CD4-positive, alpha-beta T cell (primary cell): ENCODE measurements around the gene MZT1. TPM values are rescaled to one million over a fixed set of nuclear protein-coding genes. Genes with fewer than 3 reads are reported as not detected.

Source experiments
- ATAC-seq: fragments of 200-7000 bp; cut with Tn5 transposase; one replicate; pipeline ENCODE4 v1.10.0; 2022; ENCODE audit warnings: mild to moderate bottlenecking; ENCODE audit not compliant: poor library complexity
- CTCF ChIA-PET: fragments of 350-600 bp; sonication (Branson Sonifier 250); formaldehyde crosslinking; loops from one replicate; lab custom pipeline; 2021; ENCODE audit warnings: antibody characterized with exemption, inconsistent platforms; lab: Charles Lee
- POLR2A ChIA-PET: fragments of 350-600 bp; sonication (Branson Sonifier 250); formaldehyde crosslinking; loops from one replicate; lab custom pipeline; 2021; ENCODE audit warnings: antibody characterized with exemption, inconsistent platforms; lab: Charles Lee
- DNase-seq, 14 experiments: peaks; one replicate each; pipeline ENCODE4 v3.0.0-alpha.2; 2013 to 2020; ENCODE audit warnings: mixed read lengths in 2 of 14
- H3K27ac ChIP-seq, 2 donors: one replicate each; pipeline versions ENCODE4 v1.5.1 to v1.7.0; 2013; ENCODE audit warnings: low read length in 2 of 2, low read depth in 1 of 2, mild to moderate bottlenecking in 1 of 2
- H3K27me3 ChIP-seq, 2 experiments: 1 replicate in 1 of 2; 2 replicates in 1 of 2; pipeline versions ENCODE4 v1.6.1 to v1.7.0; 2013; ENCODE audit warnings: low read length in 2 of 2, control low read depth in 1 of 2, mild to moderate bottlenecking in 1 of 2, moderate library complexity in 1 of 2; ENCODE audit not compliant: insufficient read depth in 2 of 2, control insufficient read depth in 1 of 2
- H3K36me3 ChIP-seq: one replicate; pipeline ENCODE4 v1.6.1; 2013; ENCODE audit warnings: low read length, control low read depth; ENCODE audit not compliant: insufficient read depth
- H3K4me1 ChIP-seq: one replicate; pipeline ENCODE4 v1.6.1; 2013; ENCODE audit warnings: low read length, control low read depth; ENCODE audit not compliant: insufficient read depth
- H3K4me3 ChIP-seq: one replicate; pipeline ENCODE4 v1.5.1; 2013; ENCODE audit warnings: mild to moderate bottlenecking, low read length, moderate library complexity
- H3K9me3 ChIP-seq, 2 experiments: 1 replicate in 1 of 2; 2 replicates in 1 of 2; pipeline versions ENCODE4 v1.6.1 to v1.7.0; 2013; ENCODE audit warnings: low read length in 2 of 2, mild to moderate bottlenecking in 2 of 2, control low read depth in 1 of 2, moderate library complexity in 1 of 2; ENCODE audit not compliant: control insufficient read depth in 1 of 2, insufficient read depth in 1 of 2
- H3K27ac Mint-ChIP-seq: one replicate; pipeline ENCODE4 v1.8.0; 2020; ENCODE audit warnings: mixed read lengths
- H3K27me3 Mint-ChIP-seq: one replicate; pipeline ENCODE4 v1.8.0; 2021; ENCODE audit warnings: mixed read lengths
- H3K36me3 Mint-ChIP-seq: one replicate; pipeline ENCODE4 v1.8.0; 2021; ENCODE audit warnings: low read depth, mixed read lengths
- H3K4me1 Mint-ChIP-seq: one replicate; pipeline ENCODE4 v1.8.0; 2021; ENCODE audit warnings: low read depth, mixed read lengths
- H3K4me3 Mint-ChIP-seq: one replicate; pipeline ENCODE4 v1.8.0; 2020; ENCODE audit warnings: mild to moderate bottlenecking, mixed read lengths
- H3K9me3 Mint-ChIP-seq: one replicate; pipeline ENCODE4 v1.8.0; 2020; ENCODE audit warnings: mixed read lengths
- intact Hi-C, 2 experiments: fragments of 100-400 bp; cut with DNase I in 1 of 2; cut with micrococcal nuclease in 1 of 2; formaldehyde crosslinking; loops; one replicate each; pipeline versions ENCODE4 v1.15.1 to v1.9.0; 2023 to 2025; cut with DNase I, micrococcal nuclease
- total RNA-seq, 174 experiments: library from RNA in 2 of 174; stranded (reverse) in 2 of 174; gene quantifications; one replicate each; pipeline ENCODE4 v1.2.3 and lab custom pipeline; 2021 to 2026
- TF ChIP-seq, protein P1 (sequence below): fragments of 200-600 bp; IDR thresholded peaks from one replicate; pipeline ENCODE4 v1.8.0; 2022; ENCODE audit warnings: antibody characterized with exemption, mild to moderate bottlenecking

MZT1 gene
- total RNA-seq, 2 experiments from 2014 or later = 5.1 to 6.2 TPM

DNA sequence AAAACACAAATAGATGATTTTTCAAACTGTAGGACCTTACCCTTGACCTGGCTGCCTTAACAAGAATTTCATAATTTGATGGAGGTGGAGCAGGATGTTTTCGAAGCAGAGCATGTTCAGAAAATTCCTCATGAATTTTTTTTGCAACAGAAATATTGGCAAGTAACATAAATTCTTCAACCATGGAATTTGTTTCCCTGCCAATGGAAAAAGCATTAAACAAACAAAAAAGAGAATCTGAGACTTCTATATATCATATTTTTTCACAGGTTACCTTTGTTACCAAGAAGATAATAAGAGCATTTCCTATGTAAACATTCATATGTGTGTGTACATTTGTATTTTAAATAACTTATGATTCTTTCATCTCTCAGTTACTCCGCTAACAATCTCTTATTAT is 36.0 kb upstream of the MZT1 start:
- CTCF ChIA-PET = no interaction called here
- TF ChIP-seq, protein P1, sequence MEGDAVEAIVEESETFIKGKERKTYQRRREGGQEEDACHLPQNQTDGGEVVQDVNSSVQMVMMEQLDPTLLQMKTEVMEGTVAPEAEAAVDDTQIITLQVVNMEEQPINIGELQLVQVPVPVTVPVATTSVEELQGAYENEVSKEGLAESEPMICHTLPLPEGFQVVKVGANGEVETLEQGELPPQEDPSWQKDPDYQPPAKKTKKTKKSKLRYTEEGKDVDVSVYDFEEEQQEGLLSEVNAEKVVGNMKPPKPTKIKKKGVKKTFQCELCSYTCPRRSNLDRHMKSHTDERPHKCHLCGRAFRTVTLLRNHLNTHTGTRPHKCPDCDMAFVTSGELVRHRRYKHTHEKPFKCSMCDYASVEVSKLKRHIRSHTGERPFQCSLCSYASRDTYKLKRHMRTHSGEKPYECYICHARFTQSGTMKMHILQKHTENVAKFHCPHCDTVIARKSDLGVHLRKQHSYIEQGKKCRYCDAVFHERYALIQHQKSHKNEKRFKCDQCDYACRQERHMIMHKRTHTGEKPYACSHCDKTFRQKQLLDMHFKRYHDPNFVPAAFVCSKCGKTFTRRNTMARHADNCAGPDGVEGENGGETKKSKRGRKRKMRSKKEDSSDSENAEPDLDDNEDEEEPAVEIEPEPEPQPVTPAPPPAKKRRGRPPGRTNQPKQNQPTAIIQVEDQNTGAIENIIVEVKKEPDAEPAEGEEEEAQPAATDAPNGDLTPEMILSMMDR = no peak
- intact Hi-C loops = no loop called here
- DNase-seq (no peak), ATAC-seq (no peak)
- Histone ChIP-seq H3K9me3 (no peaks in the 10 kb centered on the region), H3K36me3 (peaks cover 98% of the 10 kb centered on the region), H3K27ac (no peak overlapping the region), H3K4me1 (no peaks in the 10 kb centered on the region), H3K27me3 (no peaks in the 10 kb centered on the region), H3K4me3 (no peak overlapping the region)
- no peak overlapping the region for H3K4me3 Mint-ChIP-seq
- no peaks in the 10 kb centered on the region for H3K27me3 Mint-ChIP-seq
- H3K9me3 Mint-ChIP-seq = no peaks in the 10 kb centered on the region
- POLR2A ChIA-PET = no interaction called here
- H3K27ac Mint-ChIP-seq = no peak overlapping the region
- peaks cover 6% of the 10 kb centered on the region for H3K4me1 Mint-ChIP-seq
- H3K36me3 Mint-ChIP-seq = peaks cover 95% of the 10 kb centered on the region

DNA sequence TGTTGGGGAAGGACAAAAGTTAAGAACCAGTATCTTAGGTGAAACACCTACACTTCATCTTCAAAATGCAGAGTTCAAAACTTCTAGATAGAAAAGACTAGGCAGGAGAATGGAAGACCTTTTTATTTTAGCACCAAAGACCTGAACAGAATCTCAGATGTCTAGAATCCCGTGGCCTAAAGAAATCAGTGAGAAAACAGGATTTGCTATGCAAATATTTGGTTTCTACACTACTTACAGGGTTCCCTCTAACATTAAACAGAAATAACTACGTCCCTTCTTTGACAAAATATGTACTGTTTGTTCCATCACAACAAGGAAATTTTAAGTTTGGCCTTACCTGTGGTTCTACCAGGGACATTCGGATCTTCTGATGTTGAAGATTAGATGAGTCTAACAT is 32.8 kb upstream of the MZT1 start:
- Mint-ChIP-seq H3K27ac (no peak overlapping the region), H3K4me3 (no peak overlapping the region), H3K4me1 (peaks cover 4% of the 10 kb centered on the region), H3K9me3 (no peaks in the 10 kb centered on the region), H3K27me3 (no peaks in the 10 kb centered on the region), H3K36me3 (peaks cover 90% of the 10 kb centered on the region)
- POLR2A ChIA-PET = no interaction called here
- no peak overlapping the region for H3K27ac ChIP-seq
- no peak for DNase-seq
- ATAC-seq = no peak
- no peak overlapping the region for H3K4me3 ChIP-seq
- intact Hi-C loops = no loop called here
- CTCF ChIA-PET = no interaction called here
- no peaks in the 10 kb centered on the region for H3K27me3 ChIP-seq
- no peaks in the 10 kb centered on the region for H3K4me1 ChIP-seq
- no peaks in the 10 kb centered on the region for H3K9me3 ChIP-seq
- H3K36me3 ChIP-seq = peaks cover 97% of the 10 kb centered on the region
- TF ChIP-seq, protein P1 = no peak

DNA sequence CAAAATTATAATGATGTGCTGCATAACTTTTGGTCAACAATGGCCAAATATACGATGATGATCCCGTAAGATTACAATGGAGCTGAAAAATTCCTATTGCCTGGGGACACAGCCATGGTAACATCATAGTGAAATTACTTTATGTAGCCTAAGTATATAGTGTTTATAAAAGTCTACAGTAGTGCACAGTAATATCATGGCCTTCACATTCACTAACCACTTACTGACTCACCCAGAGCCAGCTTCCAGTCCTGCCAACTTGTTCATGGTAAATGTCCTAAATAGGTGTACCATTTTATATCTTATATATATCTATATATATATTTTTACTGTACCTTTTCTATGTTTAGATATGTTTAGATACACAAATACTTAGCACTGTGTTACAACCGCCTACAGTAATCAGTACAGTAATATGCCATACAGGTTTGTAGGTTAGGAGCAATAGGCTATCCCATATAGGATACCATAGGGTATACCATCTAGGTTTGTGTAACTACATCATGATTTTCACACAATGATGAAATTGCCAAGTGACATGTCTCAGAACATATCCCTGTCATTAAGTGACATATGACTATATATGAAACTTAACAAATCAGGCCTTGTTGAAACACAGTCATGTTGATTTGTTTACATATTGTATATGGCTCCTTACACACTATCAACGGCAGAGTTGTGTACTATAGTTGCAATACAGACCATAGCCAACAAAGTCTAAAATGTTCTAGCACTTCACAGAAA is 30.5 kb upstream of the MZT1 start:
- ChIA-PET POLR2A (no interaction called here), CTCF (no interaction called here)
- peaks cover 96% of the 10 kb centered on the region for H3K36me3 ChIP-seq
- peaks cover 5% of the 10 kb centered on the region for H3K4me1 Mint-ChIP-seq
- H3K4me1 ChIP-seq = no peaks in the 10 kb centered on the region
- H3K9me3 Mint-ChIP-seq = no peaks in the 10 kb centered on the region
- DNase-seq (no peak), ATAC-seq (no peak)
- peaks cover 91% of the 10 kb centered on the region for H3K36me3 Mint-ChIP-seq
- H3K9me3 ChIP-seq = no peaks in the 10 kb centered on the region
- TF ChIP-seq, protein P1 = no peak
- intact Hi-C loops = no loop called here
- no peaks in the 10 kb centered on the region for H3K27me3 ChIP-seq
- H3K27ac Mint-ChIP-seq = no peak overlapping the region
- no peaks in the 10 kb centered on the region for H3K27me3 Mint-ChIP-seq
- no peak overlapping the region for H3K27ac ChIP-seq
- no peak overlapping the region for H3K4me3 ChIP-seq
- no peak overlapping the region for H3K4me3 Mint-ChIP-seq
